H1 (cell line): ENCODE data around the gene CTU1. TPM values are rescaled to one million over a fixed set of nuclear protein-coding genes. Genes with fewer than 3 reads are reported as not detected.

Source experiments
- CTCF ChIA-PET: fragments of 300-600 bp; sonication (Branson Sonifier 250); formaldehyde crosslinking; loops from one replicate; lab custom pipeline; 2021; ENCODE audit not compliant: partially characterized antibody; lab: Charles Lee
- POLR2A ChIA-PET: fragments of 300-600 bp; sonication (Branson Sonifier 250); formaldehyde crosslinking; loops from one replicate; lab custom pipeline; 2021; ENCODE audit warnings: inconsistent platforms; ENCODE audit not compliant: partially characterized antibody; lab: Charles Lee
- DNase-seq, 2 experiments: peaks; one replicate each; pipeline versions ENCODE4 v3.0.0 to v3.0.0-alpha.2; 2010 to 2022; ENCODE audit warnings: low spot score in 2 of 2, low read depth in 1 of 2, mixed read lengths in 1 of 2
- FAIRE-seq: peaks from 2 replicates; lab custom pipeline; 2011; peaks lifted over from hg19 to GRCh38; lab: Jason Lieb, UNC
- H2AFZ ChIP-seq: 2 replicates; pipeline ENCODE4 v1.8.1; 2012; ENCODE audit warnings: low read length, inconsistent platforms
- H2AK5ac ChIP-seq: 2 replicates; pipeline ENCODE4 v1.6.1; 2013; ENCODE audit warnings: low read depth, low read length
- H2BK120ac ChIP-seq: replicated peaks from 2 replicates; pipeline ENCODE3; 2013; ENCODE audit warnings: low read depth, low read length, inconsistent platforms
- H2BK12ac ChIP-seq: 2 replicates; pipeline ENCODE4 v1.6.1; 2013; ENCODE audit warnings: low read depth, low read length
- H2BK15ac ChIP-seq: 2 replicates; pipeline ENCODE4 v1.6.1; 2013; ENCODE audit warnings: low read length
- H2BK20ac ChIP-seq: 2 replicates; pipeline ENCODE4 v1.6.1; 2013; ENCODE audit warnings: low read length
- H2BK5ac ChIP-seq: 2 replicates; pipeline ENCODE4 v1.6.1; 2013; ENCODE audit warnings: low read depth, low read length
- H3K14ac ChIP-seq: 2 replicates; pipeline ENCODE4 v1.6.1; 2013; ENCODE audit warnings: inconsistent platforms; ENCODE audit not compliant: insufficient read length
- H3K18ac ChIP-seq: 2 replicates; pipeline ENCODE4 v1.6.1; 2013; ENCODE audit warnings: low read length; ENCODE audit errors: extremely low read depth
- H3K23ac ChIP-seq: 2 replicates; pipeline ENCODE4 v1.6.1; 2013; ENCODE audit warnings: inconsistent platforms; ENCODE audit not compliant: insufficient read length
- H3K23me2 ChIP-seq: 2 replicates; pipeline ENCODE4 v1.6.1; 2013; ENCODE audit warnings: low read depth, low read length
- H3K27ac ChIP-seq: 2 replicates; pipeline ENCODE4 v1.6.1; 2011; ENCODE audit warnings: low read depth, low read length, inconsistent platforms
- H3K27me3 ChIP-seq, 4 experiments: replicated peaks in 1 of 4; 1 replicate in 1 of 4; 2 replicates in 3 of 4; pipeline versions ENCODE4 v1.6.1 to v1.8.1; 2011 to 2013; ENCODE audit warnings: low read length in 3 of 4, mild to moderate bottlenecking in 3 of 4, inconsistent platforms in 2 of 4, mixed read lengths in 2 of 4, moderate library complexity in 1 of 4; ENCODE audit not compliant: control insufficient read depth in 3 of 4, insufficient read depth in 3 of 4; ENCODE audit errors: extremely low read depth in 1 of 4
- H3K36me3 ChIP-seq, 4 experiments: 2 replicates each; pipeline versions ENCODE4 v1.6.1 to v1.8.1; 2011 to 2013; ENCODE audit warnings: mild to moderate bottlenecking in 4 of 4, low read length in 3 of 4, moderate library complexity in 2 of 4, control low read depth in 1 of 4, inconsistent platforms in 1 of 4; ENCODE audit not compliant: insufficient read depth in 4 of 4, control insufficient read depth in 2 of 4
- H3K4ac ChIP-seq: replicated peaks from 2 replicates; pipeline ENCODE3; 2013; ENCODE audit warnings: low read length, low read depth, mixed read lengths, inconsistent platforms; ENCODE audit not compliant: insufficient read length
- H3K4me1 ChIP-seq, 4 experiments: replicated peaks in 1 of 4; 1 replicate in 1 of 4; 2 replicates in 3 of 4; pipeline versions ENCODE4 v1.6.1 to v1.8.1; 2011 to 2013; ENCODE audit warnings: low read length in 3 of 4, inconsistent platforms in 2 of 4, mixed read lengths in 1 of 4; ENCODE audit not compliant: insufficient read depth in 4 of 4, control insufficient read depth in 3 of 4
- H3K4me2 ChIP-seq, 2 experiments: 2 replicates each; pipeline versions ENCODE4 v1.6.1 to v1.8.1; 2011 to 2013; ENCODE audit warnings: low read depth in 2 of 2, low read length in 2 of 2, control low read depth in 1 of 2, inconsistent platforms in 1 of 2, mild to moderate bottlenecking in 1 of 2; ENCODE audit not compliant: insufficient read depth in 1 of 2
- H3K4me3 ChIP-seq, 4 experiments: fragments of 200-600, 300-600 bp in 1 of 4; sonication (generic), shearing (Covaris generic), sonication (Bioruptor Twin) in 1 of 4; 2 replicates each; pipeline versions ENCODE4 v1.5.1 to v1.8.1; 2011 to 2016; ENCODE audit warnings: low read length in 4 of 4, low read depth in 3 of 4, control low read depth in 2 of 4, inconsistent platforms in 2 of 4, mild to moderate bottlenecking in 2 of 4, mixed read lengths in 1 of 4, moderate library complexity in 1 of 4; ENCODE audit not compliant: insufficient read depth in 2 of 4; ENCODE audit errors: extremely low read depth in 1 of 4
- H3K56ac ChIP-seq: replicated peaks from 2 replicates; pipeline ENCODE3; 2013; ENCODE audit warnings: low read depth, mild to moderate bottlenecking, mixed read lengths, low read length, inconsistent platforms; ENCODE audit not compliant: insufficient read length
- H3K79me1 ChIP-seq: 2 replicates; pipeline ENCODE4 v1.6.1; 2013; ENCODE audit warnings: low read depth, low read length, control low read depth
- H3K79me2 ChIP-seq, 2 experiments: 2 replicates each; pipeline versions ENCODE4 v1.6.1 to v1.8.1; 2012 to 2013; ENCODE audit warnings: low read length in 2 of 2, mild to moderate bottlenecking in 2 of 2, inconsistent platforms in 1 of 2; ENCODE audit not compliant: insufficient read depth in 2 of 2, control insufficient read depth in 1 of 2
- H3K9ac ChIP-seq, 4 experiments: replicated peaks in 1 of 4; 1 replicate in 1 of 4; 2 replicates in 3 of 4; pipeline versions ENCODE4 v1.6.1 to v1.8.1; 2011 to 2013; ENCODE audit warnings: low read depth in 3 of 4, low read length in 3 of 4, control low read depth in 2 of 4, mild to moderate bottlenecking in 2 of 4, moderate library complexity in 2 of 4, inconsistent platforms in 1 of 4; ENCODE audit errors: extremely low read depth in 1 of 4
- H3K9me3 ChIP-seq, 2 experiments: 2 replicates each; pipeline versions ENCODE4 v1.6.1 to v1.8.1; 2012 to 2013; ENCODE audit warnings: mild to moderate bottlenecking in 2 of 2, moderate library complexity in 2 of 2, control low read depth in 1 of 2, inconsistent platforms in 1 of 2, low read depth in 1 of 2, low read length in 1 of 2, mixed read lengths in 1 of 2; ENCODE audit not compliant: insufficient read depth in 2 of 2
- H4K20me1 ChIP-seq, 2 experiments: replicated peaks in 1 of 2; 2 replicates each; pipeline versions ENCODE3 to v1.8.1; 2011 to 2013; ENCODE audit warnings: inconsistent platforms in 2 of 2, low read length in 2 of 2, mild to moderate bottlenecking in 1 of 2; ENCODE audit not compliant: insufficient read depth in 2 of 2, control insufficient read depth in 1 of 2
- H4K5ac ChIP-seq: 2 replicates; pipeline ENCODE4 v1.6.1; 2013; ENCODE audit warnings: low read length, low read depth, mixed read lengths, inconsistent platforms; ENCODE audit not compliant: insufficient read length
- H4K8ac ChIP-seq: 2 replicates; pipeline ENCODE4 v1.8.0; 2013; ENCODE audit warnings: mild to moderate bottlenecking, moderate library complexity, low read length, inconsistent platforms; ENCODE audit not compliant: insufficient read depth; ENCODE audit errors: extremely low read depth
- H4K91ac ChIP-seq: replicated peaks from 2 replicates; pipeline ENCODE3; 2013; ENCODE audit warnings: low read length, mixed read lengths, inconsistent platforms; ENCODE audit not compliant: insufficient read length
- RXRA ChIP-seq: IDR thresholded peaks from 2 replicates; pipeline ENCODE4 v1.6.1; 2011; ENCODE audit warnings: low read depth, mild to moderate bottlenecking, low read length, moderate library complexity; ENCODE audit not compliant: insufficient read depth
- SRF ChIP-seq: IDR thresholded peaks from 2 replicates; pipeline ENCODE4 v1.6.1; 2011; ENCODE audit warnings: mild to moderate bottlenecking, low read depth, low read length, moderate library complexity
- SUZ12 ChIP-seq: fragments of 200-600 bp; sonication (generic); IDR thresholded peaks from 2 replicates; pipeline ENCODE4 v1.6.1; 2012; ENCODE audit warnings: mild to moderate bottlenecking, inconsistent platforms, low read length, moderate library complexity, mixed read lengths
- TCF12 ChIP-seq: IDR thresholded peaks from 2 replicates; pipeline ENCODE4 v1.6.1; 2011; ENCODE audit warnings: low read depth, mild to moderate bottlenecking, low read length
- WGBS, 2 experiments: shearing (Covaris generic) in 1 of 2; methylation state at CpG; one replicate each; pipeline versions ENCODE4 v1.1.6 to v1.1.7; 2013 to 2015; ENCODE audit warnings: low lambda C conversion rate in 2 of 2, mixed read lengths in 2 of 2, inconsistent platforms in 1 of 2, low coverage in 1 of 2, missing lambda C conversion rate in 1 of 2; ENCODE audit not compliant: insufficient replicate concordance in 2 of 2, insufficient coverage in 1 of 2, insufficient read length in 1 of 2; ENCODE audit errors: extremely low coverage in 1 of 2, missing lambda C conversion rate in 1 of 2; 5-methylcytosine and 5-hydroxymethylcytosine counted together
- polyA plus RNA-seq, 7 experiments: library from polyadenylated mRNA; depleted of rRNA in 3 of 7; stranded (reverse) in 5 of 7; unstranded in 2 of 7; fragments of >200 nt in 5 of 7; fragments of 200-250 nt in 2 of 7; gene quantifications; 1 replicate in 5 of 7; 2 replicates in 1 of 7; 4 replicates in 1 of 7; pipeline versions ENCODE4 v1.2.1 to v1.2.3, GENCODE V29; 2011 to 2013; ENCODE audit warnings: missing spikeins in 2 of 7, mixed read lengths in 2 of 7
- total RNA-seq: library from RNA; stranded (reverse); fragmentation: NEBNext Ultra II Directional; extraction: Animal tissue kit (Norgen Biotek cat#: 25700); gene quantifications from 2 replicates; pipeline ENCODE4 v1.2.1, GENCODE V29; 2021

Gene CTU1
- total and polyA plus RNA-seq, 2 of the 8 experiments (the other 6 are each of a cell fraction or from before 2014, with no cell fraction given) = 4.6 to 7.2 TPM

GRCh38 chr19:51141181-51141580 lies 33.0 kb upstream of the CTU1 start:
- H2BK120ac ChIP-seq = no peak overlapping the region
- H3K23me2 ChIP-seq = no peaks in the 10 kb centered on the region
- no peak overlapping the region for H2BK5ac ChIP-seq
- H3K56ac ChIP-seq = no peak overlapping the region
- no peak overlapping the region for H4K91ac ChIP-seq
- no peaks in the 10 kb centered on the region for H3K79me1 ChIP-seq
- ChIA-PET POLR2A (interaction anchor here (1.1 kb wide), 1 partner anchor 9 kb away, joined by 3 read pairs; no protein-coding TSS in a partner anchor), CTCF (interaction anchor here (0.8 to 4.0 kb wide), 3 partner anchors 16 to 103 kb away, joined by 3 to 21 read pairs (median 3); no protein-coding TSS in a partner anchor)
- no peak overlapping the region for H3K18ac ChIP-seq
- no peak overlapping the region for H2AK5ac ChIP-seq
- FAIRE-seq (no peak), DNase-seq (no peak)
- no peak overlapping the region for H4K8ac ChIP-seq
- H3K27ac ChIP-seq = no peak overlapping the region
- H3K9ac ChIP-seq = no peak overlapping the region
- no peak overlapping the region for H3K23ac ChIP-seq
- 86% methylated on average over 6 of the region's 6 CpGs; no CpG with 5 or more reads in 1 of the 2 experiments for WGBS, 2 experiments
- peak overlapping the region in 1 of 2 experiments; percentile 52; a peak in 2 of 4 replicates for H3K4me2 ChIP-seq
- H3K36me3 ChIP-seq = no peaks in the 10 kb centered on the region
- no peak overlapping the region for H2BK12ac ChIP-seq
- H3K9me3 ChIP-seq = no peaks in the 10 kb centered on the region
- H4K20me1 ChIP-seq = no peaks in the 10 kb centered on the region
- no peak overlapping the region for H3K4me3 ChIP-seq
- H3K79me2 ChIP-seq = no peaks in the 10 kb centered on the region
- no peak overlapping the region for H3K4ac ChIP-seq
- peaks cover 6 to 14% (median 8%) of the 10 kb centered on the region in 4 experiments; a peak in 5 of 7 replicates for H3K4me1 ChIP-seq
- H4K5ac ChIP-seq = no peak overlapping the region
- no peak overlapping the region for H2BK15ac ChIP-seq
- H2AFZ ChIP-seq = 0 out of 2 replicates have a peak overlapping the region, but pooled peaks have one; percentile 46
- no peak overlapping the region for H3K14ac ChIP-seq
- H2BK20ac ChIP-seq = no peak overlapping the region
- H3K27me3 ChIP-seq = no peaks in the 10 kb centered on the region
- TF ChIP-seq SRF (no peak), RXRA (no peak), SUZ12 (no peak), TCF12 (no peak)
